WTC11 (cell line): Measurements from ENCODE around the gene QKI. TPM values are rescaled to one million over a fixed set of nuclear protein-coding genes. Genes with fewer than 3 reads are reported as not detected.

Experiments used
- ATAC-seq: fragments of 200-7000 bp; cut with Tn5 transposase; 2 replicates; pipeline ENCODE4 v1.10.0; 2021; ENCODE audit warnings: mild to moderate bottlenecking, moderate library complexity
- CTCF ChIA-PET: fragments of 300-600 bp; sonication (Branson Sonifier 250); formaldehyde crosslinking; loops from one replicate; lab custom pipeline; 2021; ENCODE audit warnings: antibody characterized with exemption; lab: Charles Lee
- POLR2A ChIA-PET: fragments of 350-600 bp; sonication (Branson Sonifier 250); formaldehyde crosslinking; loops from one replicate; lab custom pipeline; 2021; ENCODE audit warnings: antibody characterized with exemption; lab: Charles Lee
- DNase-seq: peaks from one replicate; pipeline ENCODE4 v3.0.0; 2021; ENCODE audit warnings: low spot score
- H3K27ac Mint-ChIP-seq: 2 replicates; pipeline ENCODE4 v1.8.0; 2021; ENCODE audit warnings: mixed read lengths
- H3K27me3 Mint-ChIP-seq: 2 replicates; pipeline ENCODE4 v1.8.0; 2021; ENCODE audit warnings: low read depth, mild to moderate bottlenecking, moderate library complexity, mixed read lengths
- H3K36me3 Mint-ChIP-seq: 2 replicates; pipeline ENCODE4 v1.8.0; 2021; ENCODE audit warnings: mixed read lengths
- H3K4me1 Mint-ChIP-seq: 2 replicates; pipeline ENCODE4 v1.8.0; 2022; ENCODE audit warnings: mixed read lengths
- H3K4me3 Mint-ChIP-seq: 2 replicates; pipeline ENCODE4 v1.8.0; 2021; ENCODE audit warnings: mild to moderate bottlenecking, moderate library complexity, mixed read lengths
- H3K9me3 Mint-ChIP-seq: 2 replicates; pipeline ENCODE4 v1.8.0; 2021; ENCODE audit warnings: mixed read lengths
- AFF4 ChIP-seq: sonication (generic); formaldehyde crosslinking; IDR thresholded peaks from 2 replicates; pipeline ENCODE4 v1.8.1; 2023; ENCODE audit warnings: mild to moderate bottlenecking, missing genetic modification reagents, borderline replicate concordance
- AR ChIP-seq: fragments of 250-450 bp; sonication (Bioruptor Pico); IDR thresholded peaks from 2 replicates; pipeline ENCODE4 v1.9.0; 2021; ENCODE audit warnings: mild to moderate bottlenecking
- ATF3 ChIP-seq: sonication (generic); formaldehyde crosslinking; conservative IDR thresholded peaks from 2 replicates; pipeline ENCODE4 v1.8.1; 2022; ENCODE audit warnings: mild to moderate bottlenecking, missing genetic modification reagents
- ATF6 ChIP-seq: sonication (generic); formaldehyde crosslinking; IDR thresholded peaks from 2 replicates; pipeline ENCODE4 v1.8.1; 2023; ENCODE audit warnings: mild to moderate bottlenecking, missing genetic modification reagents
- ELF4 ChIP-seq: sonication (generic); formaldehyde crosslinking; IDR thresholded peaks from 2 replicates; pipeline ENCODE4 v1.8.1; 2022; ENCODE audit warnings: low read depth, mild to moderate bottlenecking, moderate library complexity, missing genetic modification reagents
- GRHL2 ChIP-seq: fragments of 250-450 bp; sonication (Bioruptor Pico); IDR thresholded peaks from 2 replicates; pipeline ENCODE4 v1.8.0; 2022; ENCODE audit warnings: mild to moderate bottlenecking, moderate library complexity; ENCODE audit not compliant: insufficient replicate concordance, severe bottlenecking
- MAX ChIP-seq: sonication (generic); formaldehyde crosslinking; IDR thresholded peaks from 2 replicates; pipeline ENCODE4 v1.8.0; 2022; ENCODE audit warnings: mild to moderate bottlenecking, missing genetic modification reagents
- MXD4 ChIP-seq: fragments of 250-450 bp; sonication (Bioruptor Pico); IDR thresholded peaks from 2 replicates; pipeline ENCODE4 v1.8.0; 2021; ENCODE audit warnings: mild to moderate bottlenecking, moderate library complexity, borderline replicate concordance
- NFE2L1 ChIP-seq: sonication (generic); formaldehyde crosslinking; IDR thresholded peaks from 2 replicates; pipeline ENCODE4 v1.8.1; 2023; ENCODE audit warnings: missing genetic modification reagents
- PREB ChIP-seq: sonication (generic); formaldehyde crosslinking; IDR thresholded peaks from 2 replicates; pipeline ENCODE4 v1.8.1; 2022; ENCODE audit warnings: mild to moderate bottlenecking, missing genetic modification reagents, moderate library complexity, borderline replicate concordance
- TP53 ChIP-seq: sonication (generic); formaldehyde crosslinking; IDR thresholded peaks from 2 replicates; pipeline ENCODE4 v1.8.1; 2023; ENCODE audit warnings: mild to moderate bottlenecking, missing genetic modification reagents
- ZNF138 ChIP-seq: sonication (generic); formaldehyde crosslinking; conservative IDR thresholded peaks from 2 replicates; pipeline ENCODE4 v1.8.1; 2022; ENCODE audit warnings: mild to moderate bottlenecking, moderate library complexity, missing genetic modification reagents
- ZNF416 ChIP-seq: fragments of 250-450 bp; sonication (Bioruptor Pico); IDR thresholded peaks from 2 replicates; pipeline ENCODE4 v1.9.0; 2021; ENCODE audit warnings: mild to moderate bottlenecking, inconsistent platforms
- ZNF423 ChIP-seq: fragments of 250-450 bp; sonication (Bioruptor Pico); IDR thresholded peaks from 2 replicates; pipeline ENCODE4 v2.1.2; 2022; ENCODE audit warnings: mild to moderate bottlenecking, moderate library complexity
- total RNA-seq: library from RNA; stranded (reverse); gene quantifications from 3 replicates; pipeline ENCODE4 v1.2.3, GENCODE V29; 2021

QKI gene
- total RNA-seq, 1 experiment from 2014 or later = 145 TPM

GRCh38 chr6:163501439-163501838, 86.9 kb downstream of the QKI start:
- CTCF ChIA-PET = interaction anchor here (0.6 to 1.0 kb wide), 2 partner anchors 43 to 1896 kb away, joined by 3 read pairs; no protein-coding TSS in a partner anchor
- no peak overlapping the region for H3K4me3 Mint-ChIP-seq
- peaks cover 46% of the 10 kb centered on the region for H3K9me3 Mint-ChIP-seq
- no peak for ATAC-seq
- no peaks in the 10 kb centered on the region for H3K27me3 Mint-ChIP-seq
- TF ChIP-seq ZNF138 (CRISPR knock-in tag) (no peak), ATF6 (CRISPR knock-in tag) (no peak), GRHL2 (CRISPR knock-in tag) (no peak), TP53 (no peak), ZNF416 (CRISPR knock-in tag) (no peak), ZNF423 (CRISPR knock-in tag) (no peak)
- TF ChIP-seq, all 79 proteins: peak for 0
- no peak overlapping the region for H3K27ac Mint-ChIP-seq
- peaks cover 41% of the 10 kb centered on the region for H3K36me3 Mint-ChIP-seq
- peaks cover 21% of the 10 kb centered on the region for H3K4me1 Mint-ChIP-seq
- POLR2A ChIA-PET = interaction anchor here (0.6 to 0.9 kb wide), 3 partner anchors 18 to 149 kb away, joined by 3 read pairs; no protein-coding TSS in a partner anchor
- no peak for DNase-seq

GRCh38 chr6:163504984-163505640, 90.6 kb downstream of the QKI start:
- CTCF ChIA-PET = no interaction called here
- ATAC-seq = no peak
- TF ChIP-seq ELF4 = no peak
- TF ChIP-seq TP53 = no peak
- TF ChIP-seq PREB (CRISPR knock-in tag) = no peak
- TF ChIP-seq MAX (CRISPR knock-in tag) = no peak
- TF ChIP-seq MXD4 (CRISPR knock-in tag) = no peak
- TF ChIP-seq AFF4 (CRISPR knock-in tag) = no peak
- TF ChIP-seq NFE2L1 (CRISPR knock-in tag) = no peak
- TF ChIP-seq AR = no peak
- TF ChIP-seq ATF3 (CRISPR knock-in tag) = no peak
- TF ChIP-seq, all 79 proteins: peak for 0
- Mint-ChIP-seq H3K36me3 (peaks cover 62% of the 10 kb centered on the region), H3K27ac (no peak overlapping the region), H3K4me3 (no peak overlapping the region), H3K9me3 (peaks cover 57% of the 10 kb centered on the region), H3K4me1 (peaks cover 6% of the 10 kb centered on the region), H3K27me3 (no peaks in the 10 kb centered on the region)
- DNase-seq = no peak
- POLR2A ChIA-PET = no interaction called here
